ENCODE data around the gene RSPO3.
"Not testable (repeated sequence)": the region's sequence is repeated elsewhere in the genome, so short reads cannot be mapped to it uniquely, and the experiment has no call there.

The RSPO3 gene

DNA sequence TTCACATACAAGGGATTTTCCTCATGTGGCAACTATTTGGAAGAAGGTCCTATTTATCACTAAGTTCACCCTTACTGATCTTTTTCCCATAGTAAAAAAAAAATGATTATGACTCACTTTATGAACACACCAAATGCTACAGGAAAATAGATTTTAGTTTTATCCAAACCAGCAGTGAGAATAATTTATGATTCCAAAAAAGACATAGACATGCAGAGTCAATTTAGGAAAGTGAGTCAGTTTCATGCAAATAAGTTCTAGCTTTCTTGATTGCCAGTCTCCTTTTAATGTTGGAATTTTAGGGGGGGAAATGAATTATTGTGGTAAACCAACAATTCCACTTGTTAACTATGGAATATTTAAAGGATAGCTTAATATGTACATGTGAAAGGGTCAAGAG lies 84.2 kb downstream of the RSPO3 start:
- no peak for DNase-seq

GRCh38 chr6:127204281-127204680 lies 85.8 kb downstream of the RSPO3 start:
- DNase-seq, result no peak

- DNase-seq, result no peak
These were observed 86.6 kb downstream of the RSPO3 start for GRCh38 chr6:127205036-127205435.

GRCh38 chr6:127206531-127207095 lies 88.1 kb downstream of the RSPO3 start:
- DNase-seq, result no peak

DNA sequence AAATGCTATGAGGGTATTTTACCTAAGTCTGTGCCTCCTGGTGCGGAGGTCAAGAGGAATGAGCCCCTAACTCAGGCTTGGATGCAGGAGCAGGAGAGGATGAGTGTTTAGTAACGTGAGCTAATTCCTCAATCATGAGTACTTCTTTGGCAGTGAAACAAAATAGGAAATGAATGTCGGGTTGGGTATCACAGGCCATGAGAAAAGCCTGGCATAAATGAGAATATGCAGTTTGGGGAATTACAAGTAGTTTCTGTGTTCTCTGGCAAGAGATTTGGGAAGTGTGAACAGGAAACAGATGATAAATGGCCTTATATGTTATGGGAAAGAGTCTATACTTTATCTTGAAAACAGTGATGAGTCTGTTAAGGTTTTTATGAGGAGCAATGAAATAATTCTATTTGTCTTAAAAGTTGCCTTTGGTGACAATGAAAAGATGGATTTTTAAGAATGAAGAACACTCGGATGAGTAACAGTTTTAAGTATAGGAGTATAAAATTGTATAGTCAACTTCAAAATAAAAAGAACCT lies 89.2 kb downstream of the RSPO3 start:
- no peak for DNase-seq

DNA sequence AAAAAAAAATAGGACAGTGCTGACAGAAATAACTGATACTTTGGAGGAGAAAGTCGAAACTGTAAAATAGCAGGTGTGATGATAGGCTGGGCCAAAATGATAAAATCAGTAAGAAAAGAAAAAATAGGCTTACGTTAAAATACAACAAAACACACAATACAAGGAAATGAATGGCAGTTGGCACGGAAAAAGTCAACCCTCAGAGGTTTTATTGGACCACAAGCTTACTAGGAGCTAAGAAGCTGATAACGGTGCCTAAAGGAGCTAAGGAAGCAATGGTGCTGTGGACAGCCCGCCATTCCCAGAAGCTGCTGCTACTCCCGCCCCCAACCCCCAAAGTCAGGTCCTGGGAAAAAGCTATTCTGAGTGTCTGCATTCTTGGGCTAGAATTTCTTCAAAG lies 92.3 kb downstream of the RSPO3 start:
- DNase-seq, result no peak

DNA sequence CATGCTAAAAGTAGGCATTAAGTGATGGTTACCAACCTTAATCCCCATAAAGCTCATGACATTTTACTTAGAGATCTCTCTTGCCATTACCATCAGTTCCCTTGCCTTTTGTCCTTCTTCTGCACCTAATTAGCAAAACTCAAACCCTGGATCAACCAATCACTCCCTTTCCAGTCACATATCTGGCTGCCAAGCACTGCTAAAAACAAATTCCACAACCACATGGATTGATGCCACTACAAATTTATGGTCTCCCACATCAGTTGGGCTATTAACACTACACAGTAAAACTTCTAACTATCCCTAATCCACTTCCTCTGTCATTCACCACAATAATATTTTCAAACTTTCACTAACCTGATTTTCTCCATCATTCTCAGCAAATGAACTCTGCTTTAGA lies 93.9 kb downstream of the RSPO3 start:
- DNase-seq, result no peak

DNA sequence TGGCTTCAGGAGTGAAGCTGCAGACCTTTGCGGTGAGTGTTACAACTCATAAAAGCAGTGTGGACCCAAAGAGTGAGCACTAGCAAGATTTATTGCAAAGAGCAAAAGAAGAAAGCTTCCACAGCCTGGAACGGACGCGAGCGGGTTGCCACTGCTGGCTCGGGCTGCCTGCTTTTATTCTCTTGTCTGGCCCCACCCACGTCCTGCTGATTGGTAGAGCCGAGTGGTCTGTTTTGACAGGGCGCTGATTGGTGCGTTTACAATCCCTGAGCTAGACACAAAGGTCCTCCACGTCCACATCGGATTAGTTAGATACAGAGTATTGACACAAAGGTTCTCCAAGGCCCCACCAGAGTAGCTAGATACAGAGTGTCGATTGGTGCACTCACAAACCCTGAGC lies 95.6 kb downstream of the RSPO3 start:
- DNase-seq, result not testable (repeated sequence)

GRCh38 chr6:127214531-127214930 lies 96.1 kb downstream of the RSPO3 start:
- DNase-seq, result not testable (repeated sequence)

DNA sequence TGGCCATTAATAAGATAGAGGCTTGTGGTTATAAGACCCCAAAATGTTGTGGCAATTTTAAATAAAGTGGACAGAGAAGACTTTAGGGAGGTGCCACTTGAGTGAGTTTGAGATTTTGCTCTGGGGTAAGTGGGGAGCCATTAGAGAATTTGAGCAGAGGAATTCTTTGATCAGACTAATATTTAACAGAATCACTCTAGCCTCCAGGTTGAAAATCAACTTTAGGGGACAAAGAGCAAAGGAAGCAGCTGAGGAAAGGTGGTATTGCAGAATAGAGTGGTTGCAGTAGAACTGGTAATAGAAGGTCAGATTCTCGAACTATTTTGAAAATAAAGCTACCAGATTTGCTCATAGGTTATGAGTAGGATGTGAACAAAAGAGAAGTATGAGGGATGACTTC lies 97.5 kb downstream of the RSPO3 start:
- DNase-seq, result no peak

- DNase-seq, result no peak
These were observed 98.6 kb downstream of the RSPO3 start for GRCh38 chr6:127216810-127217789.

DNA sequence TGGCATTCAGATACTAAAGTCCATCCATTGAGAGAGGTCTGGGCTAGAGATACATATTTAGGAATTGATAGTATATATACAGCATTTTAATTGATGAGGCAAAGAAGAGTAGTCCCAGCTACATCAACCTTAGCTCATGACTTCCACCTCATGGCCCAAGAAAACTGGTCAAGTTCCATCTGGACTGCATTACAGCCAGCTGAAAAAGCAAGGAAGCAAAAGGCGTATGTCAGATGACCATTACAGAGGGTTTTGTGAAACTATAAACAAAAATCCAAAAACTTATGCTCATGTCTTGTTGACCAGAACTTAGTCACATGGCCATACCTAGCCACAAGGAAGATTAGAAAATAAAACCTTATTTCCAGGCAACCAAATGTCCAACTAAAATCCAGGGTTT lies 101.4 kb downstream of the RSPO3 start:
- no peak for DNase-seq

DNA sequence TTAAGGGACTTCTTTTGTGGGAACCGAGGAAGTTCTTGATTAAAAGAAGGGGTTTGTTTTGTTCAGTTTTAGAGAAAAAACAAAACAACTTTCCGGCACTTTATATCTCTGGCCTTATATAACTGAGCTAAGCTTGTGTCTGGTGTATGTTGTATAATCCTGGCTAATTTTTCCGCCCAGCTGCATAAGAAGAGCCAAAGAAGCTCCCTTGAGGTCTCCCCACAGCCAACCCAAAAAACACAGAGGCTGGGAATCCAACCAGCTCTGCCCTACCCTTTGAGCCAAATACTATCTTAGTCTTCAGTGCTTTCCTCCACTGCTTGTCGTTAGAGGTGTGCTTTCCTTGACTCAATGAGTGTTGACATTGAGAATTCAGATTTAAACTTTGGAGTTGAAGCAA lies 102.7 kb downstream of the RSPO3 start:
- DNase-seq, result no peak

DNA sequence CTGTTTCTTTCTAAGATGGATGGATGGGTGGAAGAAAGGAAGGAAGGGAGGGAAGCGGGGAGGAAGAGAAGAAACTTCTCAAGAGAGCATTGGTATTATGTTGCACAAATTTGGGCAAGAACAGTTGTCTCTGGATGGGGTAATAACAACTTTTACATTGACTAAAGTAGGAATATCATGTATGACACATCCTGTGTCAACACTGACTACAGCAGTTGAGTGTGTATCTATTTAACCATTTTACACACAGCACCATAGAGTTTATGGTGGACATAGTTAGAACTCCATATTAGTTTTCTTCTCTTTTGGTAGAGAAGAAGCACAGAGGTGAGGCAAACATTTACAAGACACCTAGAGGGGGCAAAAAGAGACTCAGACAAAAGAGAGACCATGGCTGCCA lies 103.9 kb downstream of the RSPO3 start:
- DNase-seq, result no peak

DNA sequence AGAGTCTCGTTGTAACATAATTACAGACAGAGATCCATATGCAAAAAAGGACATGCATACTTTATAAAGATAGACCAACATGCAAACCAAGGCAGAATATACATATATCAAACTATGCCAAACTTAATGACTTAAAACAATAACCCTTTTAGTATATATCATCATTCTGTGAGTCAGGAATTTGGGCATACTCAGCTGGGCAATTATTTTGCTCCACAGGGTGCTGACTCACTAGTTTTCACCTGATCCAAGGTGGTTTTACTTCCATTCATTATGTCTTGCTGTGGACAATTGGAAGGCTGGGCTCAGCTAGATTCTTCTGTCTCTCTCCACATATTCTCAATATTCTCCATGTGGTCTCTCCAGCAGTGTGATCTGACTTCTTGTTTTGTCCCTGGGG lies 107.0 kb downstream of the RSPO3 start:
- DNase-seq, result no peak

- DNase-seq, result not testable (repeated sequence)
These were observed 115.3 kb downstream of the RSPO3 start for GRCh38 chr6:127233819-127234218.

- no peak for DNase-seq
These were observed 125.0 kb downstream of the RSPO3 start for GRCh38 chr6:127243501-127243900.
